Medulla oblongata (tissue), 1 donor: Measurements from ENCODE around the gene BNC2.

ENCODE experiments used
- DNase-seq: peaks from one replicate; pipeline ENCODE4 v3.0.0-alpha.2; 2015; ENCODE audit errors: extremely low spot score

BNC2 gene

DNA sequence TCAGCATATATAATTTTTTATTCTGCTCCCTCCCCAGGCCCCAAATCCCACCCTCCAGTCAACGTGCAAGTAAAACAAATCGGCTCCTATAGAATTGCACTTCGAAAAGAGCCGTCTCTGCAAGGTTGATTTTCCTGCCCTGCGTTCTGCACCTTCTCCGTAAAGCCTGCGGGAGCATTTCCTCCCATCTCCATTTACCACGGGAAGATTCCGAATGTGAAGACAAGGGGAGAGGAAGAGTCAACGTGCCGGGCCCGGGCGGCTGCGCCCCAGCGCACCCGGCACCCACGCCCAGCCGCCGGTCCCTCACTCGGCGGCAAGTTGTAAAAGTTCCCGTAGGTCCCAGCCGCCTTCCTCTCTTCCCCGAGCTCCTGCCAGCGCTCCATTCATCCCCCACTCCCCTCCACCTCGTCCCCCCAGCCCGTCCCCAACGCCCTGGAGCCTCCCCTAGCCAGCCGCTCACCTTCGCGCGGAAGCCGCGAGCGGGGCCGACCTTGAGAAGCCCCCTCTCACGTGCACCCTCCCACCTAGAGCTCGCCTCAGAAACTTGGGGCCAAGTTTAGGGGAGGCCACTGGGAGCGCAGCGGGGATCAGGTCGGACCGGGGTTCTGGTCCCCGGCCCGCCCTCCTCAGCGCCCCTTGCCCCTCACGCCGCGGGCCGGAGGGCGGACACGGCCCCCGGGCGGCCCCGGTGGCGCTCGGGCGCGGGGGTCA, 431 bp downstream of the BNC2 start:
- DNase-seq, result peak; percentile 21

DNA sequence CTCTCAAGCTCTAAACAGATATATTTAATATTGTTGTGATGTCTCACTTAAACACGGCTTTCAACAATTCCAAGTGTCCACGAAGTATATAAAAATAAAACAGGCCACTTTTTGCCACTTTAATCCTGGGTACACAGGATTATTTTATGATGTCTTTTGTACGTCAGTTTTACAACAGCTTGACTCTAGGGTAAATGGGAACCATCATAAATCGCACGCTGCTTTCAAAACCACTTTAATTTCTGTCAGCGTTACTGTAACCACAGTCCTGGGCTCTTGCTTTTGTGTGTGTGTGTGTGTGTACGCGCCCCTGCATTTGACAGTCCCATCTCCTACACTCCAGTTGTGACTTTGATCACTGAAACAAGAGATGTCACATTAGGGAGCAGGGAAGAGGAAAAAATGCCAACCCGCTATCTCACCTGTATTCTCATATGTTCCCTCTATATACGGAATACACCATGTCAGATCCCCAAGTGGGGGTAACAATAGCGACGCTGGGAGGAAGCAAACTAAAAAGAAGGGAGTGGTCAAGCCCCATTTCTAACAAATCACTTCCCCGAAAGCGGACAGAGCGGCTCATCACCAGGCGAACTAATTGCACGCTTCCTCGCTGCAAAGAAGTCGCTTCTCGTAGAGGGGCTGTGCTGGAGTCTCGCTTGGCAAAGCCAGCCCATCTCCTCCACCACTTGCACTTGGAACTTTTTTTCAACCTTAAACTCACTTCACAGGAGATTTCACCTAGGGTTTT, 1.2 kb downstream of the BNC2 start:
- peak; percentile 42 for DNase-seq

DNA sequence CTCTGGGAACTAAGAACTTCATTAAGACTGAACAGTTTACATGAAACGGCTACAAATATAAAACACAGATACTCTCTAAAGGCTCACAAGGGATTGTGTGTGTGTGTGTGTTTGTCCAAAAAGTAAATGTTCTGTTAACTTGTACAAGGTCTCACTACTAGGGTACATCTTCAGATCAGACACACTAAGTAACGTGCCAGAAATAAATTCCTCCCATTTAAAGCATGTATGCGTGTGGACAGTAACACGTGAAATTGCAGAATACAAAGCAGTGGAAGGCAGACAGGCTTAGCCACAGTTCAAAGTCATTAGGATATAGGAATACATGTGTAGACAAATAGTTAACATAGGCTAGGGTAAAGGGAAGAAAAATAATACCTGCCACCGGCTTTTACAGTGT, 1.8 kb downstream of the BNC2 start:
- no peak for DNase-seq

DNA sequence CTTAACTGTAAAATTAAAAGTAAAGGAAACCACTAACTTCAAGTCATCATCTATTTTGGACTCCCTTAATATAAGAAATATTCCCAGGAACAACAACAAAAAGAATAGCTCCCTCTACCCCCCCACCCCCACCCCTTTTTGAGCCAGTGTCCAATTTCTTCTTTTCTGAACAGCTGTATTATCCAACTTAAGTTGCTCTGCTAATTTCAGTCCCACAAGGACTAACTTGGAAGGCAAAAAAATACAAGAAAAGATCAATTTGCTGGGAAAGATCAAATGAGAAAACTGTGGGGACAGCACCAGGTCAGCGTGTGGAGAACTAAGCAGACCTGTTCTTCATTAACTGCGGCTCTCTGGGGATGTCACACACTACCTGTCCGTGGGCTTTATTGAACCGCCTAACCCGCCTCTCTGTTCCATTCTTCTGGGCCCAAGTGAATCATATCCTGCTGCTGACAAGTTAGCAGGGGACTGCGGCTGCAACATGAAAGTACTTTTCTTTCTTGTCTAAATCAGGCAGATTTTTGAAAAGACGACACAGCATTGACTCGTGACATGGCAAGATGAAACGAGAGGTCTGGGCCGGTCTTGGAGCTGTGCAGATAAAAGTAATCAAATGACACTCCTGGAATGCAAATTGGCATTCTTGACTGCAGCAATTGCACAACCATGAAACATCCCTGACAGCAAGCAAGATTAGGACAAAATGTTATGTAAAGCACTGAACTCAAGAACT, 2.7 kb downstream of the BNC2 start:
- DNase-seq, result peak; percentile 12

DNA sequence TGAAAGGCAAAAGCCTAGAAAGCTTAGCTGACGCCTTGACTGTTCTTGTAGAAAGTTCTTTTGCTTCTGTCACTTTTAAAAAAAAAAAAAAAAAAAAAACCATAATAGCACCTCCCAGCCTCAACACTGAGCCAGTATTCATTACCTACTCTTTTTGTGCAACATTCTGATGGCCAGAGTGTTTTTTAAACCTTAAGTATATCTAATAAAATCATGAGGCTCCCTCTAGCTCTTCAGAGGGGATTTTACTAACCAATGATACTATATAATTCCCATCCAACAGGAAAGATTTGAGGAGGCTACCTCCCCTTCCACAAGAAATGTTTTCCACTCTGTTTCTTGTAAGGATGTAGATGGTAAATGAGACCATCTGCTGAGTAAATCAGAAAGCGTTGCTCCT, 3.9 kb downstream of the BNC2 start:
- no peak for DNase-seq

DNA sequence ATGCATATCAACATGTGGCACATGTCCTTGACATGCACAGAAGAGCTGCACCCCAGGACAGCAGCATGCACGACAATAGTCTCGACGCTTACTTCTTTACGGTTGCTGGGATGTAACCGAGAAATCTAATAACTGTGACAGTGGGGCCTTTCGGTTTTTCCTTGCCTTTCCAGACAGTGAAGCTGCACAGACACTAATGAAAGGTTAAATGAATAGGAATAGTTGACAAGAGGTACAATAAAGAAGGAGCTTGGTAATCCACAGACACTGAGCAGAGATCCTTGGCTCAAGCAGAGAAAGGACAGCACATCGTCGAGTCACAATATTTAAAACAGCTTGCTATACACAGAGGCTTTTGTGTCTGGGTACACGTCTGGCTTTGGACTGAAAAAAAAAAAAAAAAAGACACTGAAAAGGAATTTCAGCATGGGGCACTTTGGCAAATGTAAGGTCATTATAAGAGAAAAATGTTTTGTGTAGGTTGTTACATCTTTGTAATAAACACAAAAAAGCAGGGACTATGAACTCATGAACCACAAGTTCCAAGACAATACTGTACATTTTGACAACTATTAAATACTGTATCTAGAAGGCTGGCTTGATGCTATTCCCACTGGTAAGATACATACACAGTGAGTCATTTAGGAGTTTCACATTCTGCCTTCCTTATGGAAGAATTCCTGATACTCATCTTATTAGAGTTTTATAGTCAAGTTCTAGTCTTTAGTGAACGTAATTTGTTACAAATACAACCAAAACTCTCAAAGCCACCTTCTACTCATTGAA, 5.6 kb downstream of the BNC2 start:
- no peak for DNase-seq

DNA sequence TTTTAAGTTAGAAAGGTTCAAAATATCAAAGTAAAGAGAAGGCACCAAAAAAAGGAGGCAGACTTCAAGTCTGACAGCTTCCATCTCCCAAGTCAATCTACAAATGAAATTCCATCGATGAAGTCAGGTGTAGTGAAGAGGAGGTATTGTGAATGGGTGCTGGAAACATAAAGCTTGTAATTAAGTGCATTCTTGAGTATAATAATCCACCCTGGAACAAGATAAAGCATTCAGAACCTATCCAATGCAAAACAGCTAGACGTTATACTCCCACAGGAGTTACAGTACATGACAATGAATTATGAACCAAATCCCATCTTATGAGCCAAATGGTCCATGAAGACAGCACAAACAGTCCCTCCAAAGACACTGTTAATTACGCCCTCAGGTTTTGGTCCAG, 22.3 kb downstream of the BNC2 start:
- DNase-seq, result no peak

DNA sequence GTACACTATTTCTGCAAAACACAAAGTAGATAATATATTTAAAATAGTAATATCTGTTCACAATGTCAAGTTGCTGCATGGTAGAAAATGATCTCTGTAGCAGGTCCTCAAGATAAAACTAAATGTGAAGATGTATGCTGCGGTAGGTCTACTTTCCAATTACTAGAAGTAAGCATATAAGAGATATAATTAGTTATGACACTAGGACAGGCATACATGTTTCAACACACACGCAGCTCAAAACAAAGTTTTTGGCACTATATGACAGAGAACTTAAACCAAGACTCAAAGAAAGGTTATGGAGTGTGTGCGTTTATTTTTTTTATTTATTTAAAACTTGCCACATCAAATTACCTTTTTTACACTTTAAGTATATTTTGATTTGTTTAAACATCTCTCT, 23.5 kb downstream of the BNC2 start:
- no peak for DNase-seq

DNA sequence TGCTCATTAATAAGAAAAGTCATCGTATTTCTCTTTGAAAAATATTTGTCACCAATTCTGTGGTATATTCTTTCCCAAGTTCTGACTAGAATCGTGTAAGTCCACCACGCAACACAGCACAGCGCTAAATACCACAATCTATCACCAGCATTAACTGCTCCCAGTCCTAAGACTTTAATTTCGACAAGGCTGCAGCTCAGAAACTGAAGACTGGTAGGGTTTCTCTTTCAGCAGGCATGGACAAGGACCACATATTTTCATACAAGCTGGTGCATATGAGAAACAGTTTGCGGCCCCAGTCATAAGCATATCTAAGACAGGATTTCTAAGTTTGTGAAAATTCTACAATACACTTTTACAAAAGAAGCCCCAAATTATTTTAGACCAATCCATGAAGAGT, 24.1 kb downstream of the BNC2 start:
- DNase-seq, result no peak

DNA sequence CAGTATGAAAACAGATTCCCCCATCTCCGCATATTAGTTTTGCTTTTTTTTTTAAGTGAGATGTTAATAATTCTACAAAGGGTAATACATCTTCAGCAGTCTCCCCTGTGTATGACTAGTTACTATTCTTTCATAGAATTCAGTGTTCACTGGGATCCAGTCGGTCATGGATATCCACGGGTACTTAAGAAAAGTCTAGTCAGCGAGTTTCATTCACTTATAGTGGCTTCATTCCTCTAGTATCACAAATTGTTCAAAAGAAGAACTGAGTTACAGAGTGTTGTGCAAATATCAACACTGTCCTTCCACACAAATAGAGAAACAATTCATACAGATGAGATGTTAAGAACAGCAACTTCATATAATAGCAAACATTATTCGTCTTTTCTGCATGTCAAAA, 35.7 kb downstream of the BNC2 start:
- no peak for DNase-seq

DNA sequence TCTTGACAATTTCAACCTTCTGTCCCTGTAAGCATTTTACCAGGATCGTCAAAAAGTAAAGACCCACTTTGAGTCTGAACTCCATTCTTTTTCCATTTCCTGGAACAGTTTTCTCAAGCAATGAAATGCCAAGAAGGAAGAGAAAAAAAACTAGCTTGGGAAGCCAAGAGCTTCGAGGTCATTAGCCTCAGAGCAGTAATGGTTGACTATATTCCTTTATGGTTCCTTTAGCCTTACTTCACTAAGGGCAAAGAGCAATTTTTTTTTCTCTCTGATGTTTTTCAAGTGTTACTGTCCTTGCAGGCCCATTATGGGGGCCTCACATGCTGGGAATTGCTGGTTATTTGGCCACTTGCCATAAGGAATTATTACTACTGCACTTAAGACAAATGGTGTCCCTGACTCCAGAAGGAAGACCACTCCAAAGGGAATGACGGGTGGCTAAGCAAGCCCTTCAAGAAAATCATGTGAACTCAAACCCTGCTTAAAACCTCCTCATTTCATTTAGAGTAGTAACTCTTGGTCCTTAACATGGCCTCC, 37.1 kb downstream of the BNC2 start:
- DNase-seq, result no peak

DNA sequence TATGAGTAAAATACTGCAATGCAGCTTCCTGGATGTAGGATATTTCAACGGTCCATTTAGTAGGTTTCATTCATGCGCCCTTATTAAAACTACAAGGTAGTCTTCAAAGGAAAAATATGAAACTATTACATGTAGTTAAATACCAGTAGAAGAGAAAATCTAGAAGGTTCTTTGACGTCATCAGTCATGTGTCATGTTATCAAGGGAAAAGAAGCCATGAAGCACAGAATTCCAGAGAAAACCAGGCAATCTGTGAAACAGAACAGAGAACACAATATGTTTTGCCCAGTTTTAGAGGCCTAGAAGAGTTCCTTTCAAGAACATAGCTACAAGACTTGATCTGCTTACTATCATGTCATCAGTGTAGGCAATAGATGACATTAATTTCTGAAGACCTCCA, 38.4 kb downstream of the BNC2 start:
- no peak for DNase-seq

DNA sequence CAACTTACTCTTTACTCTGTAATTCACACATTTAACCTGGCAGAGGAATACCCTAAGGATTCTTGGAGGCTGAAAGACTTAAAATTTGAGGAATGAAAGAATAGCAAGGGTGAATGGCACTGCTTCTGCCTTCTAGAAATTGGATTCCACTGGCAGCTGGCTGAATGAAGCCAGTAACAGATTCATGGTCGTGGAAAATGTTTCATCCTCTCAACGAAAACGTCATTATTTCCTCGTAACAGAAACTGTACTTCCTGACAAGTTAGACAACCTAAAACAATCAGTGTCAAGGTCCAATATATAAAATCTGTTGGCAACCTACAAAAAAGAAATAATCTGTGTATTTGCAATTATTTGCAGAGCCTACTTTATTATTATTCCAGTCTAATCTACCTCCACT, 39.7 kb downstream of the BNC2 start:
- DNase-seq, result no peak

DNA sequence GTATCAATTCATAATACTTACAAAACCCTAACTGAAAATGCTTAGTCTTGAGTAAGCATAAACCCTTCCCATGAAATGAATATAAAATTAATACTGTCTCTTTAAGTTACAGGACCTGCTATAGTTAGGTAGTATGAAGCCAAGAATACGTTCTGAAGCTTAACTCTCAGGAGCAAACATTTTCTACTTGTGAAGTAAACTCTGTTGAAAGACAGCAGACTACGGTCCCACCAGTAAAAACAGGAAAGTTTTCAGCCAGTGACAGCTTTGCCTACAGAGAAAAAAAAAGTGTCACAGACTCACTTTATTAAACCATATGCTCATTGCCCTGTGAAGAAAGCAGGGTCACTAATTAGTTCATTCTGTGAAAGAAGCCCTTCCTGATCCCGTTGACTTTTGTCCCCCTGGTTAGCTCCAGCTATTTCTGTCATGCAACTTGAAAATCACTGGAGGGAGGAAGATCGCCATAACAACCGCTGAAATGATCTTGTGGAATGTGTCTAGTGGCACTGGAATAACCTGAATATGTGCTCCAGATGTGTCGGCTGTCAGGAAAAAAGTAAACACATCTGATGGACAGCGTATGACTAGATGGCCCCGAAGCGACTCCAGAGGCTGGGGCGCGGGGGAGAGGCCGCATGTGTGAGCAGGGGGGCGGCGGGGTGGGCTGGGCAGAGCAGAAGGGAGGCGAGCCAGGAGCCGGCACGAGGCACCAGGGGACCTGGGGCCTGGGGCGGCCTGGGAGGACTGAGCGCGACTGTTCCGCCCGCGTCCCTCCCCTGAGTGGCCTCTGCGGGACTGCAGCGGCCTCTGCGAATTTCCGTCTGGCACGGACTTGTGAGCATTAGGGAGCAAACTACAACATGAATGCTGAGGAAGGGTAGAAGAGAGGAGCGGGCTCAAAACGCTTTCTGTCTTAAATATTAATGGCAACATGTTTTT, 41.9 kb downstream of the BNC2 start:
- peak; percentile 33 for DNase-seq

DNA sequence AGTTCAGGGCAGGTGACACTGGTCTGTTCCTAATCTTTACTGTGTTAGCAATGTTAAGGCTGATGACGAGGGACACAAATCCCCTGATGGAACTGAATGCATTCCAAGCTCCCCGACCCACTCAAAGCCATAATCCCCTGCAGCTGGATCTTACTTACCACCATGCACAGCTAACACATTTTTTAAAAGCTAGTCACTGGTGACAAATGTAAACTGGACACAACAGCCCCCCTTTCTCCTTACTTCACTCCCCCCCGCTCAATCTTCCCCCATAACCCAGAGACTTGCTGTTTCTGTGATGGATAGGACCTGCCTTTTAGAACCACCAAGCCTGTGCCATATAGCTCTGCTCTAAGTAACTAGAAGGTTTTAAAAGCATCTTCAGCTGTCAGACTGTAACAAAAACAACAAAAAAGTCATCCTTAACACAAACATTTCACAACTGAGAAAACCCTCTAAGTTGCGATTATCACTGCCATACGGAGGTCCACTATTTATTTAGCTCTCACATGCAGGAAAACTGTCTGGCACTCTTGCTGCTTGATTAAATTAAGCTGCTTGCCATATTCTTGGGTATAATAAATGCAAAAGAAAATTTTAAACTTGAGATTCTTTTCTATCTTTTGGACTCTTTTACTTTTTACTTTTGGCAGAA, 44.4 kb downstream of the BNC2 start:
- DNase-seq, result no peak

DNA sequence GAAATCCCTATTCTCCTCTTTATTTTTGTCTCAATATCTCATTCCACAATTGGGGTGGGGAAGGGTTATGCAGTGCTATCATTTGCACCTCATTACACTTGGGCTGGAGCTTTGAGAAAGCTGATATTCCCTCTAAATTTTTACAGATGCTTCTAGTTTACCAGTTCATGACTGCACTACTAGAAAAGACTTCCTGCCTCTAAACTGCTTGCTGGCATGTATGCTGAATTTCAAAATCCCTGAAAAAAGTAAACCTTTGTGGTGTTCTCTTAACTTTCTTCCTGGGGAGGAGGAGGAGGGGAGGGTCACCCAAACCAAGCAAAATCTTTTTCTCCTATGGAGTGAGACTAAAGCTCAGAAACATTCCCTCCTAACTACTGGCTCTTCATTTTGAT, 45.1 kb downstream of the BNC2 start:
- DNase-seq, result no peak

DNA sequence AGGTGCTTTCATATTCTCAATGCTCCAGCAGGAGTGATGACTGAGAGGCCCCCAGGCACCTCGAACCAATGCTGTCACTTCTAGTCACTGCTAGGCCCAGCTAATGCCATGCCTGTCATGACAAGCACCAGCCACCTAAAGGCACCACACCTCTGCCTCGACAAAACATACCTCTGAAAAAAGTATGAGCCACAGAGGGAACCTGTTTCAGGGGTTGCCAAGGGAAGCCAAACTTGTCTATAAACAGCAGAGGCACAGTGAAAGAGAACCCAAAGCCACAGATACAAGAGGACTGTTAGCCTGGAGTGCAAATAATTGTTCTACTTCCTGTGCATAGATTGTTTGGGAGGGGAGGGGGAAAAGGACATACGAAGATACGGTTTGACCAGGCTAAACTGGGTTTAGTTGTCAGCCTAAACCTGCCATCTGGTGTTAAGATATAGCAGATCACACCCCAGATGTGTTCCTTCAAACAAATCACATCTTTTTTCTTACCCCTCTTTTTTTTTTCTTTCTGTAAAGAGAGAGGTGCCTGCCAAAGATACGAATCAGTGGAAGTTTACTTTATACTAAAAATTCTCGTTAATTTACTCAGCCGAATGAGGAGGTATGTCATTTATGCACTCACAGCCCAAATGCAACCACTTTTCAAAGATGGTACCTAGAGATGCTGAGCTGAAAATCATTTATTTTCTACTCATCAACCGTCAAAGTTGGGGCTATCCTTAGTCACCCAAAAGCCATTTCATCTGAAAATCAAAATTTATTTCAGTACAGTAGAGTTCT, 45.7 kb downstream of the BNC2 start:
- DNase-seq, result no peak

DNA sequence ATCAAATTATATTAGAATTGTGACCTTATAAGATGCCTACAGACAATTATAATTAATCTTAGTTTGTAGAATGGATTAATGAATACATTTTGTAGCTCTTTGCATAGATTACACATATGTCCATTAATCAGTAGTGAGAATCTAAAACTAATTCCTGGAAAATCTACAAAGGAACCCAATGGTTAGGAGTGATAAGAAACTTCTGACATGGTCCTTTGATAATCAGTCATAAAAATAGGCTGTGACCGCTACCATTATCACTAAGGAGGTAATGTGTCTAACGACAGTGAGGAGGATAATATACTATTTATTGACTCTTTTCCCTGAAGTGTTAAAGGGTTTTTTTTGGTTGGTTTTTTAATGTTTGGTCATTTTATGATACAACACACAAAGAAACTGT, 46.6 kb downstream of the BNC2 start:
- no peak for DNase-seq

DNA sequence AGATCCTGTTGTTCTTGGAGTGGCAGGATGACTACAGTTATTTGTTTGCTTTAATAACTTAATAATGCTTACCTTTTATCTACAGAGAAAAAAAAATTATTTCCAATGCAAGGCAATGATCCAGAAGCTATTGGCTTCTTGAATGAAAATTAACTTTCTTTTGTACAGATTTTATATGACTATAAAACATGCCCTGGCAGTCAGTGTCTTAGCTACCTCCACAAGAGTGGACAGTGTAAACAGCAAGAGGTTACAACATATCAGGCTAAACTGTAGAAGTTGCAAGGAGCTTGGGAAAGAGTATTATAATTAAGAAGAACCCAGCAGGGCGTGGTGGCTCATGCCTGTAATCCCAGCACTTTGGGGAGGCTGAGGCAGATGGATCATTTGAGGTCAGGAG, 49.1 kb downstream of the BNC2 start:
- no peak for DNase-seq
